HG03095 (cell line): Measurements from ENCODE around the gene AEBP2.
"Not testable (repeated sequence)": the region's sequence is repeated elsewhere in the genome, so short reads cannot be mapped to it uniquely, and the experiment has no call there.

Experiments
- ATAC-seq: cut with Tn5 transposase; IDR thresholded peaks from one replicate; pipeline ENCODE4 v1.9.1; 2021; ENCODE audit warnings: moderate library complexity; ENCODE audit not compliant: unreplicated experiment

AEBP2 gene

GRCh38 chr12:19439059-19440018 lies at the start of gene AEBP2:
Gene AEBP2 (plus strand): TSS chr12:19439492. CDS start chr12:19439700, 208 bp downstream.
- ATAC-seq: peak; percentile 71

- no peak for ATAC-seq
These were observed 49.2 kb upstream of the AEBP2 start for GRCh38 chr12:19390051-19390598.

DNA sequence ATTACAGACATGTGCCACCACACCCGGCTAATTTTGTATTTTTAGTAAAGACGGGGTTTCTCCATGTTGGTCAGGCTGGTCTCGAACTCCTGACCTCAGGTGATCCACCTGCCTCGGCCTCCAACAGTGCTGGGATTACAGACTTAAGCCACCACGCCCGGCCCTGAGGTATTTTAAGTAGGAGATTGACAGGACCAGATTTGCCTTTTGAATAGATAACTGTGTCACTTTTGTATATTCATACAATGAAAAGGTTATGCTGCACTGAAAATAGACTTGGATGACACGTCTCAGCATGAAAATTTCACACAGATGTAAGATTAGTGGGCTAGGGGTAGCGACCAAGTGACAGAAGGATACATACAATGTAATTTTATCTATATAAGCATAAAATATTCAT lies 46.6 kb upstream of the AEBP2 start:
- ATAC-seq: not testable (repeated sequence)

- ATAC-seq: no peak
These were observed 44.9 kb upstream of the AEBP2 start for GRCh38 chr12:19394385-19394784.

DNA sequence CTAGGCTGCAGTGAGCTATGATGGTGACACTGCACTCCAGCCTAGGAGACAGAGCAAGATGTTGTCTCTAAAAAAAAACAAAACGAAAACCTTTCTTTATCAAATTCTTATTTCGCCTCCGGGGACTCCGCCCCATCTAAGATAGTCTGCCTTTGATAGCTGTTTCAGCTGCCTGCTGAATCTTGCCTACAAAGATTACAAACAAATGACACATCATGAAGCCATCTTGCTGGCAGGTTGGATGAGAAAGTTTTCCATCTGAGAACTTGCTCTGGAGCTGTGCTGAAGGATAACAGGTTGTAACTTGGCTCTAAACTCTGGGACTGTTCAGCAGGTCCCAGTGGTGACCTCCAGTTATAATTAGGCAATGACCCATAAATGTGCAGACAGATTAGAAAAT lies 41.8 kb upstream of the AEBP2 start:
- no peak for ATAC-seq

- no peak for ATAC-seq
These were observed 40.6 kb upstream of the AEBP2 start for GRCh38 chr12:19398376-19399363.

DNA sequence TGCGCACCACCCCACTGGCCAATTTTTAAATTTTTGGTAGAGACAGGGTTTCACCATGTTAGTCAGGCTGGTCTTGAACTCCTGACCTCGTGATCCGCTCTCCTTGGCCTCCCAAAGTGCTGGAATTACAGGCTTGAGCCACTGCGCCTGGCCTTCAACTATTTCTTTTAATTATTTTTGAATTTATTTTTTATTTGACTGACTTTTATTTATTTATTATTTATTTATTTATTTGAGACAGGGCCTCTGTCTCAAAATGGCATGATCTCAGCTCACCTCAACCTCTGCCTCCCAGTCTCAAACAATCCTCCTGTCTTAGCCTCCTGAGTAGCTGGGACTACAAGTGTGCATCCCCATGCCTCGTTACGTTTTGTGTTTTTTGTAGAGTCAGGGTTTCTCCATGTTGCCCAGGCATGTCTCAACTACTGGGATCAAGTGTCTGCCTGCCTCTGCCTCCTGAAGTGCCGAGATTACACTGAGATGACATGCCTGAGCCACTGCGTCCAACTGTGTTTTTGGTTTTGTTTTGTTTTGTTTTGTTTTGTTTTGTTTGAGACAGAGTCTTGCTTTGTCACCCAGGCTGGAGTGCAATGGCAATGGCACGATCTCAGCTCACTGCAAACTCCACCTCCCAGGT lies 38.5 kb upstream of the AEBP2 start:
- not testable (repeated sequence) for ATAC-seq

- no peak for ATAC-seq
These were observed 37.1 kb upstream of the AEBP2 start for GRCh38 chr12:19402211-19402610.

DNA sequence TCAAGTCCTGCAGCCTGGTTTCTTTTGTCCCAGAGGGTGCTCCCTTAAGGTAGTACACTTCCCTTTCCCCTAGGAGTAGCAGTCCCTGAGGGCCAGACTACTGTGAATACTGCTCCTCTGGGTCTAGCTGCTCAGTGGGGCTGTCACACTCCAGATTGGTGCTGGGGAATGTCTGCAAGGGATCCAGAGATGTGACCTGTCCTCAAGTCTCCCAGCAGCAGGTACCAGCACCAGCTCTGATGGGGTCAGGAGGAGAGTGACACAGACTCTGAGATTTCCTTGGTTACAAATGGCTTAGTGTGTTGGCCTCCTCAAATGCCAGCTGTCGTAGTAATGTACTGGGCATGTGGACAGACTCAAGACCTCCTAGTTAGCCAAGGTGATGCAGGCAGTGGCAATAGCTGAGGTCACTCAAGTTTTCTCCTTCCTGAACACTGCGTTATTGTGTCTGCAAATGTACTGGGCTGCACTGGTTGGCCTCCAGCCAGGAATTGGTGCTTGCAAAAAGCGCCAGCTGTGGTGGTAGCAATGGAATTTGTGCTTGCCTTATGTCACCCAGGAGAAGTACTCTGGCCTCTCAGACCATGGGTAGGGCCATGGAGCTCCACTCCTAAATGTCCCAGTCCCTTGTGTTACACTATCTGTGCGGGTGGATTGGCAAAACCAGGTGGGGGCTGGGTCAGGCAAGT lies 36.4 kb upstream of the AEBP2 start:
- ATAC-seq: no peak

GRCh38 chr12:19404242-19404880 lies 34.9 kb upstream of the AEBP2 start:
- no peak for ATAC-seq

DNA sequence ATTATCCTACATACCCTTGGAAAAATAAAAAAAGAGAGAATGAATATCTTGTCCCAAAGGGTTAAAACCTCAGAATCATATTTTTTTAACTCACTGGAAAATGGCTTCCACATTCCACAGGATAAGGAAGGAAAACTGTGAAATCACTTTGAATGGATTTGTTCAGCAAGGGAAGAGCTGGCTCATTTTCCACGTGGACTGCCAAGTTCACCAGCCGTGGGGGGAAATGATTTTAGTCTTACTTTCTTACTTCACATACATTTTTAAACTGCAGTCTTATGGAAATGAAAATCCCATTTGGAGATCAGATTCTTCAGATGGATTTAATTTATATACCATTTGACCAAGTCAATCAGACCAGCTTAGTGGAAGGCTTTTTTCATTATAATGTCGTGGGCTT lies 29.9 kb upstream of the AEBP2 start:
- no peak for ATAC-seq

DNA sequence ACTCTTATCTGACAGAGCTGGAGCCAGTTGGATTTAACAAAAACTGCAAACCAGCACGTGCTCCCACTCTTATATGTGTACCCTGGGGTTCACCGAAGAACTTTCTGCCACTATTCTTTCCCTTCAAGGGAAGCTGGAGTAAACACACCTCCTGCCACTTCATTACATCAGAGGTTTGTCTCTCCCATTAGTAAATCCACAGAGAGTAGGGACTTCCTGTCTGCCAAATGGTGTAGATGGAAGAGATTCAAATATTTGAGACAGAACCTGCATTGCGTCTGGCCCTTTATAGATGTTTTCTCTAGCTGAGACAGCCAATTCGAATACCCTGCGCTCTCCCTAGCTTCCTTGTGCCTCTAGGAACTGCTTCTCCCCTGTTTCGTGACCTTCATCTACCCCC lies 29.1 kb upstream of the AEBP2 start:
- no peak for ATAC-seq

DNA sequence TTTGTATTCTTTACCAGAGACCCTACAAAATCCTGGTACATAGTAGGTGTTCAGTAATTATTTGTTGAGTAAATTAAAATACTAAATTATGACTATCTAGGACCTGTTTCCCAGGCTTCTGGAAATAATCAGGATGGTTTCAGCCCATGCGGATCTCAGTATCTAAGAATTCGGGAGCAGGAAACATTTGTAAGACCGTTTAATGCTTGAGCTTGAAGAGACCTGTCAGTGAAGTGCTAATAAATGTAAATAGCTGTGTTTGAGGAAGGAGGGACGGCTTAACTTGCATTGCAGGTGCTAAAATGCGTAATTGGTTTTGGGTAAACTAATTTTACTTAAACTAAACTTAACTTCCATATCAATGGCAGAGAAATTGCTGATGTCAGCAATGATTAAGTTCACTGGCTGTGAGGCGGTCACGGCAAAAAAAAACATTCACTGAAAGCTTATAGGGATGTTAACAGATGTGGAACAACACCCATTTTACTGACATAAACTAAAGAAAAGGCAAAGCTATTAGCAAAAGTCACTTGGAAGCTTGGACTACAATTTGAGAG lies 28.6 kb upstream of the AEBP2 start:
- ATAC-seq: no peak

DNA sequence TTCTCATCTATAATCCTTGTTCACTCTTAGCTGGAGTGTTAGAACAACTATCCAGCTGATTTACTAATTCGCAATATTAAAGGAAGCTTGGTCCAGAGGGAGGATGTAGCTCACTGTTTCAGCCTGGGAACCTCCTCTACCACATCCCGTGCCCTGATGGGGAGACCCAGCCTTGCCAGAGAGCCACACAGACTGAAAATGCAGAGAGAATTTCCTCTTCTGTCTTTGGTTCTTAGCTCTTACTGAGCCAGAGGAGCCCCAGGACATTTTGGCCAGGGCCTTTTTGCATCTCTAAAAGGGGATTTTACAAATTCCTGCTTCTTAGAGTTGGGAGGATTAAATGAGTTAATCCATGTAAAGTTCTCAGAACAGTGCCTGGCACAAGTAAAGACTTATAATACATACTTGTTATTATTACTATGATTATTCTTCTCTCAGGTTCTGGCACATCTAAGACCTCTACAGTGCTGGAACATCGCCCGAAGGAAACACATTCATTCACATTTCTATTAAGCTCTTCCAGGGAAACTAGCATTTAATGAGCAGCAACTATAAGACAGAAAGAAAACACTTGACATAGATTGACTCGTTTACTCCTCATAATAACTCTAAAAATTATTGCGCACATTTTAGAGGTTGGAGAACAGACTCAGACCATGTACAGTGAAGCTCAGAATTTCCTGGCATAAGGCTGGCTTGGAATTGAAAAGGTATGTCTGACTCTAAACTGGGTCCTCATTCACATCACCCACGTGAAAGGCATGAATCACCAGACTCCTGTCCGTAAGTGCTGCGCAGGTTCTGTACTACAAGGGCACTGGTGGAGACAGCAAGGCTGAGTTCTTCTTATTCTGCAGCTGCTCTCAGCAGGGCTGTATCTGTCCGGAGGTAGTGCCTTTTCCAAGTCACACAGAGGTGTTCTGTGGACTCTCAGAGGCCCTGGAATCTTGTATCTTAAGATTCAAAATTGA lies 27.8 kb upstream of the AEBP2 start:
- ATAC-seq: no peak

DNA sequence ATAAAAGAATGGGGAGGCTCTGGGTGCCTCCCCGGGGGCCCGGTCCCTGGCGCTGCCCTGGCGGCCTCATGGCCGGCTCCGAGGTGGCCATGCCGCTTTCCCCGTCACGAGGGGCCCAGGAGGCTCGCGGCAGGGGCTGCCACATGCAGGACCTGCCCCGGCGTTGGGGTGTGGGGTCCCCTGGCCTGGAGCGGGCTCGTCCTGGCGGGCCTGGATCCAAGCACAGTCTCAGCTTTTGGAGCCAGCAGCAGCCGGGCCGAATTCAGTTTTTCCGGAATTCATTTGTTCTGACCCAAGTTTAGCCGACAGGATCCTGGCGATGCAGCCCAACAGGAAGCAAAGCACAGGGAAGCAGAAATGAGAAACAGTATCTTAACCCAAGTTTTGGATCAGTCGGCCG lies 26.4 kb upstream of the AEBP2 start:
- no peak for ATAC-seq

GRCh38 chr12:19413582-19413981 lies 25.7 kb upstream of the AEBP2 start:
- ATAC-seq: not testable (repeated sequence)

DNA sequence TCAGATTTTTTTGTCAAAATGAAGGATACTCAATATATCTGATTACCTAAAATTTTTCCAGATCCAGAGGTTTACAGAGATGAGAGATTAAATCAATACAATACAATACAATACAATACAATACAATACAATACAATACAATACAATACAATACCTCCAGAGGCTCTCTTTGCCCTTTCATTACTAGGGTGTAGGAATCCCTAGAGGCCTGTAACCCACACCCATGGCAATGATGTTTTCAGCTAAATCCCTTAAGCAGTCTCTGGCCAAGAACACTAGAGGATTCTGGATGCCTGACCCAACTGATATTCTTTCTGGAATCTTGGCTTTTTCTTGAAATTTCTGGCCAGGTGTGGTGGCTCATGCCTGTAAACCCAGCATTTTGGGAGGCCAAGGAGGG lies 23.7 kb upstream of the AEBP2 start:
- no peak for ATAC-seq

GRCh38 chr12:19419086-19419485 lies 20.2 kb upstream of the AEBP2 start:
- ATAC-seq: no peak
